Colonic mucosa (tissue), 4 donors: ENCODE results near the gene SRGN. TPM values are rescaled to one million over a fixed set of nuclear protein-coding genes. Genes with fewer than 3 reads are reported as not detected.

Source experiments
- DNase-seq: peaks from one replicate; pipeline ENCODE4 v3.0.0-alpha.2; 2020
- H3K27ac ChIP-seq: fragments of 200-600 bp; one replicate; pipeline ENCODE4 v1.8.0; 2021
- H3K27me3 ChIP-seq: fragments of 200-600 bp; one replicate; pipeline ENCODE4 v1.8.0; 2021
- H3K36me3 ChIP-seq: fragments of 200-600 bp; one replicate; pipeline ENCODE4 v1.8.0; 2021
- H3K4me1 ChIP-seq: fragments of 200-600 bp; one replicate; pipeline ENCODE4 v1.8.0; 2021; ENCODE audit warnings: mild to moderate bottlenecking
- H3K4me3 ChIP-seq: fragments of 200-600 bp; one replicate; pipeline ENCODE4 v1.8.0; 2021
- H3K9ac ChIP-seq, 2 donors: one replicate each; pipeline ENCODE4 v1.7.0; 2013; ENCODE audit warnings: control low read depth in 2 of 2, low read depth in 2 of 2, low read length in 2 of 2
- H3K9me3 ChIP-seq: fragments of 200-600 bp; one replicate; pipeline ENCODE4 v1.8.0; 2021
- intact Hi-C: fragments of 100-400 bp; cut with DNase I; formaldehyde crosslinking; loops from one replicate; pipeline ENCODE4 v1.14.1; 2022
- total RNA-seq, 2 donors: library from RNA; stranded (reverse); fragmentation: NEBNext Ultra II Directional in 1 of 2; extraction: Animal tissue kit (Norgen Biotek cat#: 25700) in 1 of 2; gene quantifications; one replicate each; pipeline ENCODE4 v1.2.1, GENCODE V29; 2021
- TF ChIP-seq, protein P1 (sequence below): fragments of 200-600 bp; IDR thresholded peaks from one replicate; pipeline ENCODE4 v1.8.0; 2022; ENCODE audit warnings: antibody characterized with exemption, mild to moderate bottlenecking
- donor health status: healthy.
- donor health status: DM: no; HTN: no; CAD: no.
- donor health status: DM: no; HTN: no; CAD: no.

Gene SRGN
- total RNA-seq, 2 donors from 2014 or later: 14.3 to 57.8 TPM

DNA sequence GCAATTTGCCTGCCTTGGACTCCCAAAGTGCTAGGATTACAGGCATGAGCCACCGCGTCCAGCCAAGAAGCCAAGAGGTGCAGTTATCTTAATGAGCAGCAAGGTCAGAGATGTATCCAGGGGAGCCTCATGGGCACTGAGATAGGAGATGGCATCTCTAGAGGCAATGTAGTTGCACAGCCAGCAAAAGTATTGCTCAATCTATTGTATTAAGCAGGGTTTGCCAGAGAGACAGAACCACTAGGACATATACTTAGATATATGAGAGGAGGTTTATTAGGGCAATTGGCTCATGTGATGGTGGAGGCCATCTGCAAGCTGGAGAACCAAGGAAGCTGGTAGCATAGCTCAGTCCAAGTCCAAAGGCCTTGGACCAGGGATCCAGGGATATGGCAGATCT, 19.8 kb downstream of the SRGN start:
- intact Hi-C loops: no loop called here
- Histone ChIP-seq H3K4me3 (no peak overlapping the region), H3K4me1 (no peaks in the 10 kb centered on the region)

DNA sequence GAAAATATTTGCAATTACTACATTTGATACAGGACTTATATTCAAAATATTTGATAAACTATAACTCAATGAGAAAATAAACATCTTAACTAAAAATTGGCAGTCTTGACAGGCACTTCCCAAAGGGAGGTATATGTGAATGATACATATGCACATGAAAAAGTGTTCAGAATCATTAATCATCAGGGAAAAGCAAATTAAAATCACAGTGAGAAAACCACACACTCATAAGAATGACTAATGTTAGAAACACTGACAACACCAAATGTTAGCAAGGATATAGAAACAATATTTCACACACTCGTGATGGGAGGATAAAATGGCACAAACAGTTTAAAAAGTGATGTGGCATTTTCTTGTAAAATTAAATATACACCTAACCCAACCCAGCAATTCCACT, 32.0 kb downstream of the SRGN start:
- intact Hi-C loops: no loop called here
- Histone ChIP-seq H3K9me3 (no peaks in the 10 kb centered on the region), H3K4me3 (no peak overlapping the region), H3K27ac (no peak overlapping the region), H3K36me3 (no peaks in the 10 kb centered on the region), H3K4me1 (no peaks in the 10 kb centered on the region), H3K27me3 (no peaks in the 10 kb centered on the region), H3K9ac (no peak overlapping the region)
- DNase-seq: no peak
- TF ChIP-seq, protein P1, sequence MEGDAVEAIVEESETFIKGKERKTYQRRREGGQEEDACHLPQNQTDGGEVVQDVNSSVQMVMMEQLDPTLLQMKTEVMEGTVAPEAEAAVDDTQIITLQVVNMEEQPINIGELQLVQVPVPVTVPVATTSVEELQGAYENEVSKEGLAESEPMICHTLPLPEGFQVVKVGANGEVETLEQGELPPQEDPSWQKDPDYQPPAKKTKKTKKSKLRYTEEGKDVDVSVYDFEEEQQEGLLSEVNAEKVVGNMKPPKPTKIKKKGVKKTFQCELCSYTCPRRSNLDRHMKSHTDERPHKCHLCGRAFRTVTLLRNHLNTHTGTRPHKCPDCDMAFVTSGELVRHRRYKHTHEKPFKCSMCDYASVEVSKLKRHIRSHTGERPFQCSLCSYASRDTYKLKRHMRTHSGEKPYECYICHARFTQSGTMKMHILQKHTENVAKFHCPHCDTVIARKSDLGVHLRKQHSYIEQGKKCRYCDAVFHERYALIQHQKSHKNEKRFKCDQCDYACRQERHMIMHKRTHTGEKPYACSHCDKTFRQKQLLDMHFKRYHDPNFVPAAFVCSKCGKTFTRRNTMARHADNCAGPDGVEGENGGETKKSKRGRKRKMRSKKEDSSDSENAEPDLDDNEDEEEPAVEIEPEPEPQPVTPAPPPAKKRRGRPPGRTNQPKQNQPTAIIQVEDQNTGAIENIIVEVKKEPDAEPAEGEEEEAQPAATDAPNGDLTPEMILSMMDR: no peak

More for the DNA sequence above, 19.8 kb downstream of the SRGN start:
- Histone ChIP-seq H3K27me3 (no peaks in the 10 kb centered on the region), H3K36me3 (no peaks in the 10 kb centered on the region), H3K27ac (no peak overlapping the region), H3K9me3 (no peaks in the 10 kb centered on the region), H3K9ac (no peak overlapping the region)
- TF ChIP-seq, protein P1: no peak
- no peak for DNase-seq

DNA sequence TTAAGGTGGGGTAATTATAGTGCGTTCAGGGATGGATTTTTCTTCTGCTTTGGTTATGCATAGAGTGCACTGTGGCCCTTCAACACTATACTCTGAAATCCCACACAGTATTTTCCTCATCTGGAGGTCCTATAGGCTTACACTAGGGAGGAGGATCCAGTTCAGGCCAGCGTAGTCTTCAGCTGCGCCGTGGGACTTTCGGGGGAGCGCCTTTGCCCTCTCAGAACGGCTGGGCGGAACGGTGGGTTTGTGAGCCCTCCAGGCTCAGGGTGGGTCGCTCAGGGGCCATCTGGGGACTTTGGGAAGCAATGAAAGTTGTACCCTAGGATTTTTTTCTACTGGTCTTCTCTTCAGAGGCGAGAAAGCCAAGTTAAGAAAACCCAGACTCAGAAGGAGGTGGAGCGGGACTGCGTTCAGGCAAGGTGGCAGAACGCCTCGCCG, 35.4 kb downstream of the SRGN start:
- TF ChIP-seq, protein P1: no peak
- H3K9ac ChIP-seq: peak overlapping the region; percentile 87 to 89
- peak overlapping the region; percentile 96 for H3K27ac ChIP-seq
- DNase-seq: peak; percentile 69
- no peaks in the 10 kb centered on the region for H3K9me3 ChIP-seq
- no peaks in the 10 kb centered on the region for H3K27me3 ChIP-seq
- no peaks in the 10 kb centered on the region for H3K4me1 ChIP-seq
- intact Hi-C loops: no loop called here
- peak overlapping the region; percentile 89 for H3K4me3 ChIP-seq
- H3K36me3 ChIP-seq: no peaks in the 10 kb centered on the region

DNA sequence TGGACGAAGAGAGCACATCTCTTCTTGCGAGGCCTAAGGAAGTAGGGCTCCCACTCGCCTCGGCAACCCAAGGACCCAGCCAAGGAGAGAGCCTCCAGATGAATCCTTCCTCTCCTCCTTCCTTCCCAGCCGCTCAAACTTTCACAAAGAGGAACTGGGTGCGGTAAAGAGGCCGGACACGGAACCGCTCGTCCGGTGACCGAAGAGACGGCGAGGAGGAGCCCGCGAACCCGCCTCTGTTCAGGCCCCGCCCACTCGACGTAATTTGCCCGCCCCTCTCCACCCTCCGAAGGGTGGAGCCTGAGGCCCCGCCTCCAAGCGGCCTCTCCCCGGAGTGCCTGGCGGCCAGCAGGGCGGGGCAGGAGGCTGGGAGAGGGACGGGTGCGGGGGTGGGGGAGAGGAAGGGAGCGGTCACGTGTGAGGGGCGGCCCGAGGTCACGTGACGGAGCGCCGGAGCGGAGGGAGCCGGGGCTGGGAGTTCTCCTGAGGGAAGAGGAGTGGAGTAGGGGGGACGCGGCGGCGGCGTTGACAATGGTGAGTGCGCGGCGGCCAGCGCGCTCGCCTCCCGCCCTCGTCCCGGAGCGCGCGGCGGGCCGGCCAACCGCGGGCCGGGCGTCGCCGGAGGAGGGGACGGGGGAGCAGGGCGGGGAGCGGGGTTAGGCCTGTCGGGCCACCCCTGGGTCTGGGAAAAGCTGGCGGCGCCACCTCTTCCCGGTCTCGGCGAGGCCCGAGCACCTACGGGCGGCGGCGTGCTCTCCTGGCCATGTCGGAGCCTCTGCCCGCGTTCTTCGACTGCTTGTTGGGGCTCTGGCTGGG, 36.1 kb downstream of the SRGN start, which contains the start of gene VPS26A:
Gene VPS26A (plus strand): TSS at position 432 of the 816 bp plus-strand sequence. CDS start 100 bp downstream, at position 532.
- H3K36me3 ChIP-seq: no peaks in the 10 kb centered on the region
- intact Hi-C loops: no loop called here
- TF ChIP-seq, protein P1: no peak

DNA sequence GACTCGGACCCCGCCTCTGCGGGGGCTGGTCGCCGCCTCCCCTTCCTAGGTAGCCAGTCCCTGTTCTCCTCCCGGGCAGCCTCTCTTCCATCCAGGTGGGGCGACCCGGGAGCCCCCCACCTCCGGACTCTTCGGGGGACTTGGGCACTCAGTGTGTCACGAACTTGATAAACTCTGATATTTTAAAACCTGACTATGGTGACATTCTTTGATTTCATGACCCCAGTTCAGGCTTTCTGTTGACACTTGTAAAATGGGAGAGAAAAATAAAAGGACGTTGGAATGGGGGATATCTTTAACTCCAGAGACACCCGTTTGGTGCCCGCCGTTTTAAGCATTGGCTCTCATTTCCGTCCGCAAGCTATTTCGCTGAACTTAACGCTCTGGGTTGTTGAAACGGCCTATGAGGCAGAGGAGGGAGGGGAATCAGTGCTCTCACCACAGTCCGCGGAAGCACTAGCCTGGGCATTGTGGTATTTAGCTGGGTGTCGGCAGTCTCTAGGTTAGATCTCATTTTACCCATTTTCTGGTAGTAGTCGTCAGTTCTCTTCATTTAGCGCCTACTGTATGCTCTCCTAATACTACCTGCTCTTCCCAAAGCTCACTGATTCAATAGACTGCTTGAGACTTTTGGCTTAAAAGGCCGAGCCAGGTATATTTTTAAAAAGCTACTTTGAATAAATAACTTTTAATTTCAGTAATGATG, 36.8 kb downstream of the SRGN start:
- Histone ChIP-seq H3K36me3 (no peaks in the 10 kb centered on the region), H3K27me3 (no peaks in the 10 kb centered on the region), H3K9me3 (no peaks in the 10 kb centered on the region), H3K9ac (peak overlapping the region; percentile 78 to 88), H3K4me1 (no peaks in the 10 kb centered on the region), H3K27ac (peak overlapping the region; percentile 96), H3K4me3 (peak overlapping the region; percentile 89)
- intact Hi-C loops: no loop called here
- peak; percentile 74 for DNase-seq
- TF ChIP-seq, protein P1: no peak

More for the DNA sequence above, 36.1 kb downstream of the SRGN start, which contains the start of gene VPS26A:
- H3K27me3 ChIP-seq: no peaks in the 10 kb centered on the region
- H3K27ac ChIP-seq: peak within 1 kb of the TSS; percentile 96
- H3K4me3 ChIP-seq: peak within 1 kb of the TSS; percentile 89
- H3K9ac ChIP-seq: peak within 1 kb of the TSS; percentile 87 to 89
- H3K4me1 ChIP-seq: no peaks in the 10 kb centered on the region
- no peaks in the 10 kb centered on the region for H3K9me3 ChIP-seq
- DNase-seq: peak; percentile 99
